HG02943 (cell line): ENCODE results near the gene TEX13B.
"Not testable (repeated sequence)": the region's sequence is repeated elsewhere in the genome, so short reads cannot be mapped to it uniquely, and the experiment has no call there.

Experiments used
- ATAC-seq: cut with Tn5 transposase; IDR thresholded peaks from one replicate; pipeline ENCODE4 v1.9.1; 2021; ENCODE audit warnings: mild to moderate bottlenecking, low read depth, moderate library complexity; ENCODE audit not compliant: unreplicated experiment

The TEX13B gene

GRCh38 chrX:107982356-107982755 is at the start of gene TEX13B:
Gene TEX13B (minus strand): TSS chrX:107982370. CDS start chrX:107982127, 243 bp downstream.
- ATAC-seq = no peak

GRCh38 chrX:108029928-108030711 is 48.0 kb upstream of the TEX13B start:
- no peak for ATAC-seq

- ATAC-seq = no peak
Measured at GRCh38 chrX:108028854-108029253, 46.7 kb upstream of the TEX13B start.

GRCh38 chrX:108025954-108026600 is 43.9 kb upstream of the TEX13B start:
- no peak for ATAC-seq

- no peak for ATAC-seq
Measured at GRCh38 chrX:108025376-108025775, 43.2 kb upstream of the TEX13B start.

- no peak for ATAC-seq
Measured at GRCh38 chrX:108022491-108023089, 40.4 kb upstream of the TEX13B start.

GRCh38 chrX:108020631-108021030 is 38.5 kb upstream of the TEX13B start:
- ATAC-seq = no peak

- no peak for ATAC-seq
Measured at GRCh38 chrX:108019382-108019875, 37.3 kb upstream of the TEX13B start.

- ATAC-seq = no peak
Measured at GRCh38 chrX:108018656-108019381, 36.6 kb upstream of the TEX13B start.

GRCh38 chrX:108001218-108001814 is 19.1 kb upstream of the TEX13B start:
- ATAC-seq = peak; percentile 87

- peak; percentile 20 for ATAC-seq
Measured at GRCh38 chrX:108000751-108001150, 18.6 kb upstream of the TEX13B start.

- ATAC-seq = no peak
Measured at GRCh38 chrX:107996124-107996523, 14.0 kb upstream of the TEX13B start.

- no peak for ATAC-seq
Measured at GRCh38 chrX:107985033-107985432, 2.9 kb upstream of the TEX13B start.

- ATAC-seq = no peak
Measured at GRCh38 chrX:107979534-107979933, 2.6 kb downstream of the TEX13B start.

- ATAC-seq = no peak
Measured at GRCh38 chrX:107978707-107979307, 3.4 kb downstream of the TEX13B start.

GRCh38 chrX:107978071-107978470 is 4.1 kb downstream of the TEX13B start:
- ATAC-seq = no peak

- ATAC-seq = no peak
Measured at GRCh38 chrX:107971636-107972035, 10.5 kb downstream of the TEX13B start.

- ATAC-seq = no peak
Measured at GRCh38 chrX:107970073-107970472, 12.1 kb downstream of the TEX13B start.

GRCh38 chrX:107968623-107969022 is 13.5 kb downstream of the TEX13B start:
- ATAC-seq = peak; percentile 94

- ATAC-seq = not testable (repeated sequence)
Measured at GRCh38 chrX:107955337-107955736, 26.8 kb downstream of the TEX13B start.
